KOPT-K1 (cell line): ENCODE results near the gene MLLT6.
"Not testable (repeated sequence)": the region's sequence is repeated elsewhere in the genome, so short reads cannot be mapped to it uniquely, and the experiment has no call there.

Experiments used
- H3K27ac ChIP-seq: fragments of 200-600 bp; sonication (generic); 2 replicates; pipeline ENCODE4 v1.5.1; 2016; ENCODE audit warnings: antibody characterized with exemption, mild to moderate bottlenecking, low read depth, low read length; ENCODE audit not compliant: poor library complexity, severe bottlenecking
- H3K36me3 ChIP-seq: fragments of 200-600 bp; sonication (generic); 2 replicates; pipeline ENCODE4 v1.5.1; 2017; ENCODE audit warnings: antibody characterized with exemption, mild to moderate bottlenecking, low read length, moderate library complexity; ENCODE audit not compliant: insufficient read depth
- H3K9me3 ChIP-seq: fragments of 200-600 bp; sonication (generic); 2 replicates; pipeline ENCODE4 v1.5.1; 2017; ENCODE audit warnings: antibody characterized with exemption, low read length, mild to moderate bottlenecking; ENCODE audit not compliant: insufficient read depth, poor library complexity, severe bottlenecking

The MLLT6 gene

DNA sequence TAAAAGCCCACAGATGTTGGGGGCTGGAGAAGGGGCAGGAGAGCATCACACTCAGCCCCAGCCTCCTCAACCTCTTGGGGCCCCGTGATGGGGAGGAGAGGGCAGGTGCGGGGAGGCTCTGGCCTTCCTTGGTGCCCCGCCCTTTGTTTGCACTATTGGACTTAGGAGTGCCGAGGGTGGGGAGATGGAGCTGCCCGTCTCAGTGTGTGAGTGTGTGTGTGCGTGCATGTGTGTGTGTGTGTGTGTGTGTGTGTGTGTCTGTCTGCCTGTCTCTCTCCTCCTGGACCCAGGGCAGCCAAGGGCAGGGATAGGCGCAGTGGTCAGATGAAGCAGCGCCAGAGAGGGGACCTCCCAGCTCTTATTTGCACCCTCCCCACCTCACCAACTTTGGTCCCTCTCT is 21.1 kb downstream of the MLLT6 start:
- not testable (repeated sequence) for H3K9me3 ChIP-seq
- Histone ChIP-seq H3K36me3 (peaks cover 39% of the 10 kb centered on the region), H3K27ac (peak overlapping the region; percentile 98)

DNA sequence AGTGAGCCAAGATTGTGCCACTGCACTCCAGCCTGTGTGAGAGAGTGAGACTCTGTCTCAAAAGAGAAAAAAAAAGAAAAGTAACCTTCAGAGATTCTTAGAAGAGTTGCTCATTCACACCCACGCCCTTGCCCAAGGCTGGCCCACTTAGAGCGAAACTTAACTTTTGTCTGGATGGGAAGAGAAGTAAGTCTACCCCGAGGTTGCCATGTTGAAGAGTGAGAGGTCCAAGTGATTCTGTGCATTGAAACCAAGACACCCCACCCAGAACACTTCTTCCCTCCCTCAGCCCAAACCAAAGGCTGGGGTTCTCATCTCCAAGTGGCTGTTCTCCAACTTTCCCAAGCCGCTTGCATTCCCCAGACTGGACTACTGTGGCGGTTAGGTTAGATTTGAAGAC is 22.7 kb downstream of the MLLT6 start:
- Histone ChIP-seq H3K27ac (peak overlapping the region; percentile 98), H3K9me3 (no peaks in the 10 kb centered on the region)

DNA sequence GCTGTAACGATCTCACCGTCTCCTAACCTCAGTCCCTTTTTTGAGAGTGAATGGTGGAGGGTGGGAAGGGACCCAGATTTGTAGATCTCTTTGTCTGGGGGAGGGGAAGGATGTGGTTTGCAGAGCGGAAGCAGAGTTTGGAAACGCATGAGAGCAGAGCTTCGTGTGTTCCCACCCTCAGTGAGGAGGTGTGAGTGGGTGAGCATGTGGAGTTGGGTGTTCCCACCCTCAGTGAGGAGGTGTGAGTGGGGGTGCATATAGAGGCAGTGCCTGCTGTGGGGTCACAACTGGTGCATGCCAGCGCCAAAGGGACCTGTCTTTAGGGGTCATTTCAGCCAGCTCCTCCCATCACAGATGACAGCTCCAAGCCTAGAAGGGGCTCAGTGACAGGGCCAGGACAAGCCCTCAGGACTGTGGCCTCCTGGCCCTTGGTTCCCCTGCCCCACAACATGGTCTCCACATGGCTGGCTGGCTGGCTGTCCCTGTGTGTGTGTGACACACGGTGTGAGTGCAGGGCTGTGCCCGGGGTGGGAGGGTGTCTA is 23.3 kb downstream of the MLLT6 start:
- peaks cover 33% of the 10 kb centered on the region for H3K36me3 ChIP-seq
- H3K27ac ChIP-seq = peak overlapping the region; percentile 98
- H3K9me3 ChIP-seq = no peaks in the 10 kb centered on the region

More for the DNA sequence above, 22.7 kb downstream of the MLLT6 start:
- H3K36me3 ChIP-seq = peaks cover 32% of the 10 kb centered on the region

DNA sequence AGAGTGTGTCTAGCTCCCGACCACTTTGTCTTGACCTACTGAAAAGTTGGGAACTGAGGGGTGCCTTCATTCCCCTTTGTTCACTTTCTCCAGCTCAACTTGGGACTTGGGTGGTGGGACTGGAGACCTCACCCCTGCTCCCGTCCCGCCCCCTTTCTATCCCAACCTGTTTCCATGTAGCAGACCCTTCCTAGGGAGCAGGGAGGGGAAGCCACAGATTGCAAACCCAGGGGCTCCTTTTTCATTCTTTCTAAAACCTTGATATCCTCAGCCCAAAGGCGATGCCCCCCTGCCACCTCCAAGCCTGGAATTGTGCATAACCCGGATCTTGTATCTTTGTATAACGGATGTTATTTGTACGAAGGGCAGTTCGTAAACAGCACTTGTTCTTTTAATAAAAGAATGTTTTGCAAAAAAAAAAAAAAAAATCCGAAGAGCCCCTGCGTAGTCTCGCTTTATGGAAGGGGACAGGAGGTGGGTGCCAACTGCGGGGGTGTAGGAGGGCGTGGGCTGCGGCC is 24.4 kb downstream of the MLLT6 start:
- peak overlapping the region; percentile 98 for H3K27ac ChIP-seq
- no peaks in the 10 kb centered on the region for H3K9me3 ChIP-seq
- peaks cover 34% of the 10 kb centered on the region for H3K36me3 ChIP-seq

DNA sequence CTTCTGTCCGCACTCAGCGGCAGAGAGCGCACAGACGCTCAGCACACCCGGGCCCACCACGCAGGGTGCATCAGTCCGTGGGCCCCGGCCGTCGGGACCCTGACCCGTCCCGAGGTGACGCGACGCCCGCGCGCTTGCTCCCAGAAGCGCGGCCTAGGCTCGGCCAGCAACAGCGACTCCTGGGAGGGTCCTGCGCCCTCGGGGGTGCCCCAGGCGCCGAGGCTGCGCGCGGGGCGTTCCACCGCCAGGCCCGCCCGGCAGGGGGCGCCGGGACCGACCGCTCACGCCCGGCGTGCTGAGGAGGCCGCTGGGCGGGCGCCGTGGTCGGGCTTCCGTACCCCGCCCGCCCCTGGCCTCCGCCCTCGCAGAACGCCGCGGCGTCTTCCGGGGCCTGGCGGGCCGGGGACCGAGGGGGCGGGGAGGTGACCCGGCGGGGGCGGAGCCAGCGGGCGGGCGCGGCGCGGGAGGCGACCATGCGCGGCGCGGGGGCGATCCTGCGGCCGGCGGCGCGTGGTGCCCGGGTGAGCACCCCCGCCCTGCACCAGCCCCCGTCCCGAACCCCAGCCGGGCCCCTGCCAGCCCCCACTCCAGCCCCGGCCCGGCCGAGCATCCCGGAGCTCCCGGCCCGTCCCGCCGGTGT is 24.9 kb downstream of the MLLT6 start, which contains the start of gene CISD3:
TSS of gene CISD3 (plus strand) at position 456 of the 640 bp plus-strand sequence. CDS start at position 474, 18 bp downstream.
- H3K36me3 ChIP-seq = peaks cover 30% of the 10 kb centered on the region
- H3K9me3 ChIP-seq = no peaks in the 10 kb centered on the region
- peak within 1 kb of the TSS; percentile 98 for H3K27ac ChIP-seq

DNA sequence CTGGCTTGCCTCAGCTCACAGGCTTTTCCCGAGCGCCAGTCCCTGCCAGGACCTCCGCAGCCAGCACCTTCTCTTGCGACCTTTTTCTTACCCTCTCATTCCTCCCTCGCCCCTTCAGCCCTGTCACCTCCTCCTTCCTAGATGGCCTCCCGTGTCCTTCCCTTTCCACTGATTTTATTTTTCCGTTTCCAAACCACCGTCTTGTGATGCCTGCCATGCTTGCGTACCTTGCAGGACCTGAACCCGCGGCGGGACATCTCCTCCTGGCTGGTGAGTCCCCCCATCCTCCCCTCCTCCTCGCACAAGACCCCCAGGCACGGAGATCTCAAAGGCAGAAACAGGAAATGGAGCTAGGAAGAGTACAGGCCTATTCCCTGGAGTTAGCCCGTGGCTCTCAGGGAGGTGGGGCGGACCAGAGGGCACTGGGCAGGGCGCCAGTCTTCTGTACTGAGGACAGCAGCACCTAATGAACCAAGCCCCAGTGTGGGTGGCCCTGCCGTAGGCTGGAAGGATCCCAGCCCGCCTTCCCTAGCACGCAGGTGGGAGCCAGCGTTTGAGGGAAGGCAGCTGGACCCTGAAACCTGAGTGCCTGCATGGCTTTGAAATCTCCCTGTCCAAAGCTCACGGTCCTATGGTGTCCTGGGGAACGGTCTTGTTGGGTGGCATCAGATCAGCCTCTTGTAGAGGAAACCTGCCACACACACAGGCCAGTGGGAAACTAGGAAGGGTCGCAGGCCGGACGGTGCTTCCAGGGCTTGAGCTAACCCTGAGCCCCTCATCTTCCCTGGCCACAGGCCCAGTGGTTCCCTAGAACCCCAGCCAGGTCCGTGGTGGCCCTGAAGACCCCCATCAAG is 25.7 kb downstream of the MLLT6 start:
- no peaks in the 10 kb centered on the region for H3K9me3 ChIP-seq
- H3K27ac ChIP-seq = peak overlapping the region; percentile 98
- H3K36me3 ChIP-seq = peaks cover 23% of the 10 kb centered on the region

DNA sequence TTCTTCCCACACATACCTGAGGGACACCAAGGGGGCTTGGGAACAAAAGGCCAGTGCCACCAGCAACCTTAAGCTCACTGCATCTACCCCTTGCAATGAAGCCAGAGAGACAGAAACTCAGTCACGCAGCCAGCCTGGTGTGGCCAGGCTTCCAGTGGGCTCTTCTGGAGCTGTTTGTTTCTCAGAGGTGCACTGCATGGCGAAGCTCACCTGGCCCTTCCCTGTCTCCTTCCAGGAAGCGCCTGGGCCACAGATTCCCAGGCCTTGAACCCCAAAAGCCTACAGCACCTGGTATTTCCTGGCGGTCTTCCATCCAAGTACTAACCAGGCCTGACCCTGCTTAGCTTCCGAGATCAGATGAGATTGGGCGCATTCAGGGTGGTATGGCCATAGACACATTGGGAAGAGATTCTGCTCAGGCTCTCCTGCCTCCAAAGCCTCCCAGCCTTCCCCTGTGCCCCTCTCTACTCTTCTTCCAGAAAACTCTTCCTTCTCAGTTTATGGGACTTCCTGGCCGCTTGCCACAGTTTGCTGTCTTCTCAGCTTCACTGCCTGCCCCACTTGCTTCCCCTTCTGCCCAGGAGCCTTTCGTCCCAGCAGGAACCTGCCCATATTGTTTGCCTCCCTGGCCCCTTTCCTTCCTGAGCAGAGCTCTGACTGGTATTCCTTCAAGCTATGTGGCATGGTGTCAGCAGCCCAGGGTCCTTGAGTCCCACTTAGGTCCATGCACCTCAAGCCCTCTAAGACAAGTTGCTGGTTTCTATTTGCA is 26.6 kb downstream of the MLLT6 start:
- Histone ChIP-seq H3K9me3 (no peaks in the 10 kb centered on the region), H3K36me3 (peaks cover 23% of the 10 kb centered on the region), H3K27ac (peak overlapping the region; percentile 98)

DNA sequence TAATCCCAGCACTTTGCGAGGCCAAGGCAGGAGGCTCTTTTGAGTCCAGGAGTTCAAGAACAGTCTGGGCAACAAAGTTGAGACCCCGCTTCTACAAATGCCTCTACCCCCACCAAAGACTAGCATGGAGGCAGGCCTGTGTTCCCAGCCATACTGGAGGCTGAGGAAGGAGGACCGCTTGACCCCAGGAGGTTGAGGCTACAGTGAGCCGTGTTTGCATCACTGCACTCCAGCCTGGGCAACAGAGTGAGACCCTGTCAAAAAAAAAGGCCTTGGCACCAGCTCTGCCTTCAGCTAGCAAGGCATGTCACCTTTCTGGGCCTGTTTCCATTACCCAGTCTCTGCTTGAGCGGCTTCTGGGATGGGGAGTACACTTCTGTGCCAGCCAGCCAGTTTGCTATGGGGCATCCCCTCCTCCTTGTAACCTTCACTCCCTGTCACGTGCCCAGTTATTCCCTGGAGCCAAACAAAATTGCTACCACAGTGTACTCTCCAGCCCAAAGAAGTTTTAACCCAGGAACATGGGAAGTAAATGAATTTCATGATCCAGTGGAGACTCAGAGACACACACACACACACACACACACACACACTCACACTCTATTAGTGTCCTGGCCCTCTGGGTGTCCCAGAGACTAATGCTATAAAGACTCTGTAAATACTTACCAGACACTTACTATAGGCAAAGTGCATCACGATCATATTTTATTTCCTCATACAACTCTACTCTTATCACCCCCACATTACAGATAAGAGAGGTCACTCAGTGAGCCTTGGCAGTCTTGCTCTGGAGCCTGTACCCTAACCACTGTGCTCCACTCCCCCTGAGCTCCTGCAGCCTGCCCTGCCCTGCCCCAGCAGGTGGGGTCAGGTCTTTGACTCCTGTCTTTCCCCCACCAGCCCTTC is 27.6 kb downstream of the MLLT6 start:
- Histone ChIP-seq H3K27ac (peak overlapping the region; percentile 98), H3K36me3 (peaks cover 23% of the 10 kb centered on the region), H3K9me3 (no peaks in the 10 kb centered on the region)

DNA sequence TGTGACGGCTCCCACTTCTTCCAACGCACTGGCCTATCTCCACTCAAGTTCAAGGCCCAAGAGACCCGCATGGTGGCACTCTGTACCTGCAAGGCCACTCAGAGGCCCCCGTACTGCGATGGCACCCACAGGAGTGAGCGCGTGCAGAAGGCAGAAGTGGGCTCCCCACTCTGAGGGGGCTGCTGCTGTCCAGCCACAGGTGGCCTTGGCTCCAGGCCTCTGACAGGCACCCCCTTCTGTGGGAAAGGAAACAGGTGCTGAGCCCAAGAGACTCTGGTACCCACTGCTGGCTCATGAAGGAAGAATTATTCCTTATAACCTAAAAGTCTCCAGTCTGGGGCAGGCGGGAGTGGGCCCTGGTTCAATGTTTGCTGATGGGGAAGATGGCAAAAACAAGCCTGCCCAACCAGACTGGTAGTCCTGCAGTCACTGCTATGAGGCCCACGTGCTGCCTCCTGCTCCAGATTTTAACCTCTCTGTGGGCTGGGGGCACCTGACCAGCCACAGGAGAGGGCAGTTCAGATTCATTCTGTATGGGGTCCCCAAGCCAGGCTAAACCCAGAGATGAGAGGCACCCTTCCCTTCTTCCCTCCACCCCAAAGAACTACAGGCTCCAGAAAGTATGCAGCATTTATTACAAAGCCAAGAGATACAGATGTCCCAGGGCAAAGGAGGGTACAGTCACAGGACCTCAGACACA is 28.4 kb downstream of the MLLT6 start:
- H3K36me3 ChIP-seq = peaks cover 23% of the 10 kb centered on the region
- H3K9me3 ChIP-seq = no peaks in the 10 kb centered on the region
- no peak overlapping the region for H3K27ac ChIP-seq

DNA sequence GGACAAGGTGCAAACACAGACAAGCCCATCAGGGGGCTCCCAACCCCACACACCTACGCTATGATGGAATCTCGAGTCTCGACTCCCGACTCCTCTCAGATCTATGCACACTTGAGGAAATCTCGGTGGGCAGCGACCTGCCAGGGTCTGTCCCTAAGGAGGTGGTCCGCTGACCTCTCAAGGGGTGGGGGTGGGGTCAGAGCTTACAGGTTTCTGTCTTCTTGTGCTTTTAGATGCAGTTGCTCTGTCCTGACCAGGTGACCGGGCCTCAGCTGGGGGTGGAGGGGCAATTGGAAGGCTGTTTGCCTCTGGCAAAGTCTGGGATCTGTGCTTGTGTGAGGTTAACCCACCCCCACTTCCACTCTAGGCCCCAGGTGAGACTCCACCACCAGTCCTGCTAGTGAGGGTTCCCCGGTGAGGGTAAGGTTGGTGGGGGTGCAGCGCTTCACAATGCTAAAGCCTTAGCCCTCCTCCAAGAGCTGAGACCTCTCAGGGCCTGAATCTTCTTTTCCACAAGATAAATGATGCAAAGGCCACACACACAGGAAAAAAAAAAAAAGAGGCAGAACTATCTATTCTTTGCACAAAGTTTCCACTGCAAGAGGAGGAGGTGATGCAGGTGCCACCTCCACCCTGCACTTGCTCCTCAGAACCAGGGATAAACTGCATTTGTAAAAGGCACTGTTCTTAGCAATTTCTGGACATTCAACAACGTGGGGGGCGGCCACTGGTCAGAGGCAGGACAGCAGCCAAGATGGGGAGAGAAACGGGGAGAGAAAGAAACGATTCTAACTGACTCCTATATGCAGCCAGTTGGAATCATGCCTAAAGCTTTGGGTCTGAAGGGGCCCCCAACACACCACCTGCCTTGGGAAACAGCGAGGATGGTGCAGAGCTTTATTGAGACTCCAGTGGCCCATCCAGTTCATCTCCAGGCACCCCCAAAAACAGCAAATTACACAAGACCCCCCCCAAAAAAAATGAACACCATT is 29.2 kb downstream of the MLLT6 start:
- peaks cover 23% of the 10 kb centered on the region for H3K36me3 ChIP-seq
- H3K27ac ChIP-seq = no peak overlapping the region
- no peaks in the 10 kb centered on the region for H3K9me3 ChIP-seq

DNA sequence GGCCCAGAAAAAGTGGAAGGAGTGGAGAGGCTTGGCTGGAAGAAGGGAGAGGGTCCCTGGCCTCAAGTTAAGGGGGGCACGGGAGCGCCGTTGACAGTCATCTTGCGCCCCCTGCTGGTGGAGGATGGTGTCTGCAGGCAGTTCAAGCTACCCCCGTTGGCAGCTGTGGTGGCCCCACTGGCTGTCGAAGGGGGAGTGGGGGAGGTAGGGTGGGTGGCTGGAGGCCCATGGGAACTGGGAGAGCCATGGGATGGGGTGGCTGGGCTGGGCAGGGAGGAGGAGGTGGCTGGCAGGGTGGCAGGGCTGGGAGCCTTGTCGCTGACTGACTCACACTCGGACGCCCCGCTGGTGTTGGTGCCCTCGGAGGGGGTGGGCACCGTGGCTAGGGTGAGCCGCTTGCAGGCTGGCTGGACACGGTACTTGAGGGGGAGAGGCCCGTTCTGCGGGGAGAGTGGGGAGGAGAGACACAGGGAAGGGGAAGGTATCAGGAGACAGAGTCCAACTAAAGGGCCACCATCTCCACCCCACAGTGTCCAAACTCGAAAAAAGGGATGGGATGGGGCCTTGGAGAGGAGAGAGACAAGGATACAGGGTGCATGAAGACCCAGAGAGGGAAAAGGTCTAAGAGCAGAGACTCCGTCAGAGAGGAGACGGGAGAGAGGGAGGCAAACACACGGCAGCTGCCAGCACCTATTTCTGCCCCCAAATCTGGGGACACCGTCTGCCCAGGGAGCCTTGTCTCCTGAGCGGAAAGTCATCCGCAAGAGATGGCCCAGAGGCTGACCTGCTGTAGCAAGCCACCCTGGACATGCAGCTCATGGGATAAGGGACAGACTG is 30.3 kb downstream of the MLLT6 start:
- Histone ChIP-seq H3K36me3 (peaks cover 23% of the 10 kb centered on the region), H3K27ac (no peak overlapping the region), H3K9me3 (no peaks in the 10 kb centered on the region)
